GM12801 (cell line): ENCODE measurements around the gene TNFRSF12A.

Experiments
- CTCF ChIP-seq: IDR thresholded peaks from one replicate; pipeline ENCODE4 v1.5.1; 2011; ENCODE audit warnings: control low read depth; ENCODE audit not compliant: insufficient read length; ENCODE audit errors: extremely low read depth

Gene TNFRSF12A

GRCh38 chr16:3025032-3026002 is 5.1 kb downstream of the TNFRSF12A start:
- no peak for TF ChIP-seq CTCF

GRCh38 chr16:3026003-3026378 is 5.8 kb downstream of the TNFRSF12A start:
- TF ChIP-seq CTCF: no peak

GRCh38 chr16:3026609-3027488 is 6.7 kb downstream of the TNFRSF12A start:
- no peak for TF ChIP-seq CTCF

GRCh38 chr16:3027489-3027795 is 7.3 kb downstream of the TNFRSF12A start:
- TF ChIP-seq CTCF: no peak

- TF ChIP-seq CTCF: no peak
Measured at GRCh38 chr16:3027983-3028715, 8.0 kb downstream of the TNFRSF12A start.

- TF ChIP-seq CTCF: no peak
Measured at GRCh38 chr16:3028716-3029319, 8.7 kb downstream of the TNFRSF12A start.
